ENCODE results near the gene INSRR.

DNA sequence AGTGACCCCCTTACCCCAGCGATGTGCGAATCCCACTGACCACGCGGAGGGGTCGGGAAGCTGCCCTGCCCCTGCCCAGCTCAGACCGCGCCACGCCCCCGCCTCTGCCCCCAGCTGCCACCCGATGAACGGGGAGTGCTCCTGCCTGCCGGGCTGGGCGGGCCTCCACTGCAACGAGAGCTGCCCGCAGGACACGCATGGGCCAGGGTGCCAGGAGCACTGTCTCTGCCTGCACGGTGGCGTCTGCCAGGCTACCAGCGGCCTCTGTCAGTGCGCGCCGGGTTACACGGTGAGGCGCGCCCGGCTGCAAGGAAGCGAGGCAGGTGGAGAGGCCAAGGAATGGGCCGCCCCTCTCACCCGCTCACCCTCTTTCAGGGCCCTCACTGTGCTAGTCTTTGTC, 49.6 kb upstream of the INSRR start:
- TF ChIP-seq ZFP36 (IDR thresholded peaks at IDR 0.05; ENCODE audit: borderline replicate concordance, partially characterized antibody) (no peak), ZC3H11A (IDR thresholded peaks at IDR 0.05) (no peak), GATA3 (IDR thresholded peaks at IDR 0.05; ENCODE audit: borderline replicate concordance) (no peak), MAX (IDR thresholded peaks at IDR 0.05) (no peak), RAD21 (conservative IDR thresholded peaks at IDR 0.05 in 1 of 2, IDR thresholded peaks at IDR 0.05 in 1 of 2) (no peak)
- TF ChIP-seq, protein P1, sequence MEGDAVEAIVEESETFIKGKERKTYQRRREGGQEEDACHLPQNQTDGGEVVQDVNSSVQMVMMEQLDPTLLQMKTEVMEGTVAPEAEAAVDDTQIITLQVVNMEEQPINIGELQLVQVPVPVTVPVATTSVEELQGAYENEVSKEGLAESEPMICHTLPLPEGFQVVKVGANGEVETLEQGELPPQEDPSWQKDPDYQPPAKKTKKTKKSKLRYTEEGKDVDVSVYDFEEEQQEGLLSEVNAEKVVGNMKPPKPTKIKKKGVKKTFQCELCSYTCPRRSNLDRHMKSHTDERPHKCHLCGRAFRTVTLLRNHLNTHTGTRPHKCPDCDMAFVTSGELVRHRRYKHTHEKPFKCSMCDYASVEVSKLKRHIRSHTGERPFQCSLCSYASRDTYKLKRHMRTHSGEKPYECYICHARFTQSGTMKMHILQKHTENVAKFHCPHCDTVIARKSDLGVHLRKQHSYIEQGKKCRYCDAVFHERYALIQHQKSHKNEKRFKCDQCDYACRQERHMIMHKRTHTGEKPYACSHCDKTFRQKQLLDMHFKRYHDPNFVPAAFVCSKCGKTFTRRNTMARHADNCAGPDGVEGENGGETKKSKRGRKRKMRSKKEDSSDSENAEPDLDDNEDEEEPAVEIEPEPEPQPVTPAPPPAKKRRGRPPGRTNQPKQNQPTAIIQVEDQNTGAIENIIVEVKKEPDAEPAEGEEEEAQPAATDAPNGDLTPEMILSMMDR (IDR thresholded peaks at IDR 0.05), result no peak
- TF ChIP-seq, protein P2, sequence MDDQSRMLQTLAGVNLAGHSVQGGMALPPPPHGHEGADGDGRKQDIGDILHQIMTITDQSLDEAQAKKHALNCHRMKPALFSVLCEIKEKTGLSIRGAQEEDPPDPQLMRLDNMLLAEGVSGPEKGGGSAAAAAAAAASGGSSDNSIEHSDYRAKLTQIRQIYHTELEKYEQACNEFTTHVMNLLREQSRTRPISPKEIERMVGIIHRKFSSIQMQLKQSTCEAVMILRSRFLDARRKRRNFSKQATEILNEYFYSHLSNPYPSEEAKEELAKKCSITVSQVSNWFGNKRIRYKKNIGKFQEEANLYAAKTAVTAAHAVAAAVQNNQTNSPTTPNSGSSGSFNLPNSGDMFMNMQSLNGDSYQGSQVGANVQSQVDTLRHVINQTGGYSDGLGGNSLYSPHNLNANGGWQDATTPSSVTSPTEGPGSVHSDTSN (IDR thresholded peaks at IDR 0.05), result no peak

All from A549 (cell line).